Right ventricle myocardium superior (tissue), 1 donor: ENCODE measurements around the gene ALG10. TPM values are rescaled to one million over a fixed set of nuclear protein-coding genes. Genes with fewer than 3 reads are reported as not detected.

Experiments
- ATAC-seq: fragments of 200-7000 bp; cut with Tn5 transposase; one replicate; pipeline ENCODE4 v1.9.1; 2020; ENCODE audit warnings: mild to moderate bottlenecking; ENCODE audit not compliant: poor library complexity
- DNase-seq: peaks from one replicate; pipeline ENCODE4 v3.0.0-alpha.2; 2020
- intact Hi-C: fragments of 100-400 bp; cut with DNase I; formaldehyde crosslinking; loops from one replicate; pipeline ENCODE4 v1.11.2; 2022
- total RNA-seq: library from RNA; stranded (reverse); fragmentation: NEBNext Ultra II Directional; extraction: Animal tissue kit (Norgen Biotek cat#: 25700); gene quantifications from one replicate; pipeline ENCODE4 v1.2.1, GENCODE V29; 2021
- donor health status: DM: no; HTN: yes; CAD: no; lungs with severe emphysema.

ALG10 gene
- total RNA-seq, 1 donor from 2014 or later = 3.7 TPM

DNA sequence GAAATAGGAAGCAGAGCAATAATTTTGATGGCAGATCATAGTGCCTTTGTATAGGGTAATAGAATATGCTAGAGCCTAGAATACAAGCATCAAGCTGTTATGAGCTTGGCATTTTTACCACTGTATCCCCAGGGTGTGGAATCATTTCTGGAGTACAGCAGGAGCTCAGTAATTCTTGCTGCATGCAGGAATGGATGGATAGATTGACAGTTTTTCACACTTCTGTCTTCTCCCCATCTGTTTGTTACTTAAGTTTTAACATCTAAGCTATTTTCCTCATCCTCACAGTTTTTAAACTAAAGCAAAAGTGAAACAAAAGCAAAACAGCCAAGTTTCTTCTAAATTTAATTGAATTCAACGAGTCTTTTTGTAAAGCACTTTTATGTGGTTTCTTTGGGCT is 32.6 kb downstream of the ALG10 start:
- no peak for DNase-seq
- ATAC-seq = no peak
- intact Hi-C loops = no loop called here
